SK-N-SH (cell line): ENCODE data around the gene FMNL2. TPM values are rescaled to one million over a fixed set of nuclear protein-coding genes. Genes with fewer than 3 reads are reported as not detected.

ENCODE experiments used
- CTCF ChIA-PET: fragments of 300-600, 350-600 bp; formaldehyde crosslinking; extraction: SDS; loops from one replicate; lab custom pipeline; 2021; lab: Yijun Ruan, JAX
- POLR2A ChIA-PET: fragments of 350-600 bp; sonication (Branson Sonifier 250); formaldehyde crosslinking; extraction: SDS; loops from one replicate; lab custom pipeline; 2020; ENCODE audit warnings: antibody characterized with exemption, inconsistent platforms; lab: Yijun Ruan, JAX
- DNase-seq: peaks from one replicate; pipeline ENCODE4 v3.0.0; 2012
- H2AFZ ChIP-seq: fragments of 200-600 bp; sonication (generic); 2 replicates; pipeline ENCODE4 v1.8.1; 2016; ENCODE audit warnings: antibody characterized with exemption, mild to moderate bottlenecking, low read depth
- H3F3A ChIP-seq: fragments of 200-600 bp; sonication (generic); replicated peaks from 2 replicates; pipeline ENCODE3; 2016; ENCODE audit warnings: antibody characterized with exemption, mild to moderate bottlenecking; ENCODE audit not compliant: insufficient read depth
- H3K27ac ChIP-seq, 2 experiments: fragments of 200-500 bp in 1 of 2; fragments of 200-600 bp in 1 of 2; sonication (Bioruptor generic) in 1 of 2; sonication (generic), shearing (Covaris generic) in 1 of 2; 2 replicates each; pipeline versions ENCODE4 v1.5.1 to v1.6.1; 2014 to 2016; ENCODE audit warnings: low read depth in 2 of 2, inconsistent platforms in 1 of 2, low read length in 1 of 2, mild to moderate bottlenecking in 1 of 2, mixed read lengths in 1 of 2
- H3K27me3 ChIP-seq: fragments of 200-600 bp; sonication (generic), shearing (Covaris generic); 2 replicates; pipeline ENCODE4 v1.6.1; 2016; ENCODE audit warnings: mixed run types; ENCODE audit not compliant: insufficient read depth
- H3K36me3 ChIP-seq, 2 experiments: fragments of 200-500 bp in 1 of 2; fragments of 200-600 bp in 1 of 2; sonication (Bioruptor generic) in 1 of 2; sonication (generic) in 1 of 2; replicated peaks in 1 of 2; 2 replicates each; pipeline versions ENCODE3 to v1.5.1; 2014 to 2016; ENCODE audit warnings: low read length in 1 of 2, mild to moderate bottlenecking in 1 of 2; ENCODE audit not compliant: insufficient read depth in 2 of 2, control insufficient read depth in 1 of 2
- H3K4me1 ChIP-seq, 2 experiments: fragments of 200-500 bp in 1 of 2; fragments of 200-600 bp in 1 of 2; sonication (Bioruptor generic) in 1 of 2; sonication (generic), shearing (Covaris generic) in 1 of 2; 2 replicates each; pipeline versions ENCODE4 v1.5.1 to v1.6.1; 2014 to 2016; ENCODE audit warnings: low read depth in 1 of 2, low read length in 1 of 2, mixed run types in 1 of 2; ENCODE audit not compliant: insufficient read depth in 2 of 2, control insufficient read depth in 1 of 2
- H3K4me2 ChIP-seq: fragments of 200-600 bp; sonication (generic), shearing (Covaris generic); 2 replicates; pipeline ENCODE4 v1.6.1; 2017; ENCODE audit warnings: mixed run types
- H3K4me3 ChIP-seq, 2 experiments: fragments of 200-500 bp in 1 of 2; fragments of 200-600 bp in 1 of 2; sonication (Bioruptor generic) in 1 of 2; sonication (generic), shearing (Covaris generic) in 1 of 2; 2 replicates each; pipeline versions ENCODE4 v1.5.1 to v1.8.1; 2014 to 2016; ENCODE audit warnings: low read depth in 2 of 2, inconsistent platforms in 1 of 2, low read length in 1 of 2, mild to moderate bottlenecking in 1 of 2, mixed read lengths in 1 of 2, moderate library complexity in 1 of 2
- H3K79me2 ChIP-seq: fragments of 200-600 bp; sonication (generic); 2 replicates; pipeline ENCODE4 v1.8.1; 2017; ENCODE audit warnings: mild to moderate bottlenecking; ENCODE audit not compliant: insufficient read depth
- H3K9ac ChIP-seq: fragments of 200-600 bp; sonication (generic); 2 replicates; pipeline ENCODE4 v1.6.1; 2017; ENCODE audit warnings: mixed run types
- H3K9me2 ChIP-seq: fragments of 200-600 bp; sonication (generic); 2 replicates; pipeline ENCODE4 v1.6.1; 2017; ENCODE audit warnings: mixed run types
- H3K9me3 ChIP-seq: fragments of 200-600 bp; sonication (generic); 2 replicates; pipeline ENCODE4 v1.6.1; 2017; ENCODE audit warnings: mixed run types, mild to moderate bottlenecking, moderate library complexity
- H4K20me1 ChIP-seq: fragments of 200-600 bp; sonication (generic); 2 replicates; pipeline ENCODE4 v1.6.1; 2017; ENCODE audit warnings: mild to moderate bottlenecking, mixed run types; ENCODE audit not compliant: insufficient read depth
- CHD2 ChIP-seq: fragments of 150-350 bp; IDR thresholded peaks from 2 replicates; pipeline ENCODE4 v1.6.1; 2018; ENCODE audit warnings: low read length; ENCODE audit not compliant: partially characterized antibody
- EP300 ChIP-seq, 2 experiments: IDR thresholded peaks; 2 replicates each; pipeline versions ENCODE4 v1.4.0 to v1.6.1; 2012; ENCODE audit warnings: borderline replicate concordance in 1 of 2, low read depth in 1 of 2, low read length in 1 of 2
- EZH2phosphoT487 ChIP-seq: fragments of 200-600 bp; sonication (generic); IDR thresholded peaks from 2 replicates; pipeline ENCODE4 v1.6.1; 2017; ENCODE audit warnings: low read depth, mixed run types, mild to moderate bottlenecking, antibody characterized with exemption, moderate library complexity, borderline replicate concordance
- FOSL2 ChIP-seq: IDR thresholded peaks from 2 replicates; pipeline ENCODE4 v1.4.0; 2012; ENCODE audit warnings: low read depth, mild to moderate bottlenecking, moderate library complexity, borderline replicate concordance
- FOXJ3 ChIP-seq: sonication (generic); formaldehyde crosslinking; IDR thresholded peaks from 2 replicates; pipeline ENCODE4 v1.5.1; 2020; ENCODE audit warnings: mild to moderate bottlenecking, missing genetic modification reagents
- IRF3 ChIP-seq: fragments of 150-350 bp; IDR thresholded peaks from 2 replicates; pipeline ENCODE4 v1.6.1; 2016; ENCODE audit warnings: mild to moderate bottlenecking, low read depth, low read length
- JUND ChIP-seq: IDR thresholded peaks from 2 replicates; pipeline ENCODE4 v1.4.0; 2012
- MAX ChIP-seq: IDR thresholded peaks from 2 replicates; pipeline ENCODE4 v1.4.0; 2012; ENCODE audit warnings: low read depth
- NFIC ChIP-seq: IDR thresholded peaks from 2 replicates; pipeline ENCODE4 v1.4.0; 2012; ENCODE audit warnings: borderline replicate concordance
- PBX3 ChIP-seq: IDR thresholded peaks from 2 replicates; pipeline ENCODE4; 2012
- RXRA ChIP-seq: IDR thresholded peaks from 2 replicates; pipeline ENCODE4 v1.4.0; 2012; ENCODE audit warnings: low read depth, mild to moderate bottlenecking, borderline replicate concordance
- SMC3 ChIP-seq: IDR thresholded peaks from 2 replicates; pipeline ENCODE4 v1.6.1; 2012; ENCODE audit warnings: low read depth, low read length, improper control_type of control experiment
- TCF12 ChIP-seq: IDR thresholded peaks from 2 replicates; pipeline ENCODE4 v1.4.0; 2012
- TEAD4 ChIP-seq: IDR thresholded peaks from 2 replicates; pipeline ENCODE4 v1.4.0; 2012; ENCODE audit warnings: mild to moderate bottlenecking, borderline replicate concordance; ENCODE audit not compliant: insufficient read depth
- WGBS: methylation state at CpG from one replicate; pipeline ENCODE4 v1.1.6; 2017; ENCODE audit warnings: low lambda C conversion rate; 5-methylcytosine and 5-hydroxymethylcytosine counted together
- polyA plus RNA-seq, 3 experiments: library from polyadenylated mRNA; depleted of rRNA; stranded (reverse); fragments of >200 nt; gene quantifications; 2 replicates each; pipeline ENCODE4 v1.2.3, GENCODE V29; 2012

FMNL2 gene
- polyA plus RNA-seq, 1 of the 3 experiments (the other 2 are of a cell fraction) = 14.5 TPM

- no peak overlapping the region for H2AFZ ChIP-seq
- TF ChIP-seq TCF12 (peak; percentile 76), IRF3 (no peak), FOSL2 (peak; percentile 75; the same call in 1 of the 2 replicates), FOXJ3 (CRISPR knock-in tag) (no peak), PBX3 (peak; percentile 83), EZH2phosphoT487 (no peak), EP300 (IDR thresholded peaks at IDR 0.05; ENCODE audit: borderline replicate concordance in 1 of 2, low read depth in 1 of 2, low read length in 1 of 2) (peak; percentile 26 to 72; a peak in 2 of 4 replicates), NFIC (0 out of 2 replicates have a peak, but pooled peaks have one; percentile 41), TEAD4 (no peak), MAX (0 out of 2 replicates have a peak, but pooled peaks have one; percentile 22), JUND (peak; percentile 67; the same call in 1 of the 2 replicates)
- TF ChIP-seq, all 33 proteins: peak for 7
- Histone ChIP-seq H3K9me2 (no peaks in the 10 kb centered on the region), H3K4me2 (no peak overlapping the region), H3K9ac (no peak overlapping the region), H3F3A (peaks cover 20% of the 10 kb centered on the region), H3K36me3 (peaks cover 0 to 6% of the 10 kb centered on the region in 2 experiments), H3K27ac (peak overlapping the region; percentile 72 to 77; a peak in 2 of 4 replicates), H3K4me1 (peaks cover 14 to 27% of the 10 kb centered on the region in 2 experiments), H3K27me3 (no peaks in the 10 kb centered on the region), H3K4me3 (no peak overlapping the region), H3K9me3 (no peaks in the 10 kb centered on the region), H3K79me2 (no peaks in the 10 kb centered on the region), H4K20me1 (no peaks in the 10 kb centered on the region)
- DNase-seq = no peak
- ChIA-PET POLR2A (no interaction called here), CTCF (no interaction called here)
- WGBS = 86% methylated on average over 7 of the region's 7 CpGs
Measured at GRCh38 chr2:152587187-152587947, 252.4 kb downstream of the FMNL2 start.

- H3F3A ChIP-seq = peaks cover 20% of the 10 kb centered on the region
- H3K4me2 ChIP-seq = no peak overlapping the region
- H3K27me3 ChIP-seq = no peaks in the 10 kb centered on the region
- POLR2A ChIA-PET = no interaction called here
- TF ChIP-seq RXRA = no peak
- no peak for TF ChIP-seq SMC3
- TF ChIP-seq TCF12 = no peak
- no peak for TF ChIP-seq EZH2phosphoT487
- no peak for TF ChIP-seq CHD2
- H3K4me1 ChIP-seq = peaks cover 14 to 23% of the 10 kb centered on the region in 2 experiments
- no peak overlapping the region for H2AFZ ChIP-seq
- CTCF ChIA-PET = no interaction called here
- no peaks in the 10 kb centered on the region for H3K79me2 ChIP-seq
- H3K4me3 ChIP-seq = no peak overlapping the region
- no peaks in the 10 kb centered on the region for H4K20me1 ChIP-seq
- DNase-seq = no peak
- H3K9me3 ChIP-seq = no peaks in the 10 kb centered on the region
- WGBS = 95% methylated on average over 6 of the region's 6 CpGs
- H3K27ac ChIP-seq = no peak overlapping the region
- H3K9me2 ChIP-seq = no peaks in the 10 kb centered on the region
- peaks cover 0 to 2% of the 10 kb centered on the region in 2 experiments for H3K36me3 ChIP-seq
- H3K9ac ChIP-seq = no peak overlapping the region
Measured at GRCh38 chr2:152588998-152589397, 254.0 kb downstream of the FMNL2 start.
